Brain microvascular endothelial cell (primary cell): Measurements from ENCODE around the gene RAB34.

Source experiments
- DNase-seq: peaks from one replicate; pipeline ENCODE4 v3.0.0-alpha.2; 2020
- H3K27ac ChIP-seq: fragments of 250-450 bp; sonication (Bioruptor Pico); 2 replicates; pipeline ENCODE4 v1.5.1; 2020; ENCODE audit warnings: mild to moderate bottlenecking, moderate library complexity
- H3K27me3 ChIP-seq: fragments of 250-450 bp; sonication (Bioruptor Pico); replicated peaks from 2 replicates; pipeline ENCODE4 v1.5.1; 2020; ENCODE audit warnings: mild to moderate bottlenecking
- H3K36me3 ChIP-seq: fragments of 250-450 bp; sonication (Bioruptor Pico); replicated peaks from 2 replicates; pipeline ENCODE4 v1.5.1; 2020; ENCODE audit warnings: mild to moderate bottlenecking
- H3K4me3 ChIP-seq: 2 replicates; pipeline ENCODE4 v1.5.1; 2011; ENCODE audit warnings: low read depth, mild to moderate bottlenecking, control low read depth, low read length, moderate library complexity
- in situ Hi-C: cut with HindIII; loops from 2 replicates; pipeline ENCODE4 v1.10.0; 2017; ENCODE audit warnings: low sequenced_read_pairs, low pct_ligation_motif_present
- TF ChIP-seq, protein P1 (sequence below): IDR thresholded peaks from 2 replicates; pipeline ENCODE4 v1.5.1; 2011; ENCODE audit warnings: low read depth, mild to moderate bottlenecking, moderate library complexity, low read length, control low read depth, inconsistent platforms; ENCODE audit errors: missing control alignments

RAB34 gene

DNA sequence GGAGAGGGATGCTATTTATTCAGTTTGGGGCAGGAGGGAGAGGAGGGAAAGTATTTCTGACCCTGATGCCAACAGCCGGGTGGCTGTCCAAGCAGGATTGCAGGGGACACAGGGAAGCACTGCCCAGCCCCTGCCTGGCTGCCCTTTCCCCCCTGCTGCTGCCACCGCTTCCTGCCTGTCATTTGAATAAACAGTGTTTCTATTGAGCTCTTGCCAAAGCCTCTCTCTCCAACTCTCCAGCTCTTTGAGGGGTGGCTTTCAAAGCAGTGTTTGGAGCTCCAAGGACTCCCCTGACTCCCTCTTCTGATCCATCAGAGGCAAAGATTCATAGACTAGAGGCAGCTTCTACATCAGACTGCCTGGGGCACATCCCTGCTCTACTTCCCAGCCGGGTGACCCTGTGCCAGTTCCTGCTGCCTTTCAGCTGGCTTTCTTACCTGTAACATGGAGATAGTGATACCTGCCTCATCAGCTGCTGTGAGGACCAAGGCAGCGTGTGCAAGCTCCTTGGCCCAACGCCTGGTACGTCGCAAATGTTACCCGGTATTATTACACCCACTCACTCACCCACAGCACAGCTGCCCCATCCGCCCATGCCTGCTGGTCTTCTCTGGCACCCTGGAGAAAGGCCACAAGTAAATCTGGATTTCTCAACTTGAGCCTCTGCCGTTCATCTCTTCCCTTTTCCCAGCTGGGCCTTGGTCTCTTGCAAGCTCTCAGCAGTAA, 15.5 kb downstream of the RAB34 start:
- H3K27me3 ChIP-seq: no peaks in the 10 kb centered on the region
- TF ChIP-seq, protein P1, sequence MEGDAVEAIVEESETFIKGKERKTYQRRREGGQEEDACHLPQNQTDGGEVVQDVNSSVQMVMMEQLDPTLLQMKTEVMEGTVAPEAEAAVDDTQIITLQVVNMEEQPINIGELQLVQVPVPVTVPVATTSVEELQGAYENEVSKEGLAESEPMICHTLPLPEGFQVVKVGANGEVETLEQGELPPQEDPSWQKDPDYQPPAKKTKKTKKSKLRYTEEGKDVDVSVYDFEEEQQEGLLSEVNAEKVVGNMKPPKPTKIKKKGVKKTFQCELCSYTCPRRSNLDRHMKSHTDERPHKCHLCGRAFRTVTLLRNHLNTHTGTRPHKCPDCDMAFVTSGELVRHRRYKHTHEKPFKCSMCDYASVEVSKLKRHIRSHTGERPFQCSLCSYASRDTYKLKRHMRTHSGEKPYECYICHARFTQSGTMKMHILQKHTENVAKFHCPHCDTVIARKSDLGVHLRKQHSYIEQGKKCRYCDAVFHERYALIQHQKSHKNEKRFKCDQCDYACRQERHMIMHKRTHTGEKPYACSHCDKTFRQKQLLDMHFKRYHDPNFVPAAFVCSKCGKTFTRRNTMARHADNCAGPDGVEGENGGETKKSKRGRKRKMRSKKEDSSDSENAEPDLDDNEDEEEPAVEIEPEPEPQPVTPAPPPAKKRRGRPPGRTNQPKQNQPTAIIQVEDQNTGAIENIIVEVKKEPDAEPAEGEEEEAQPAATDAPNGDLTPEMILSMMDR: no peak
- in situ Hi-C loops: no loop called here
- peaks cover 62% of the 10 kb centered on the region for H3K36me3 ChIP-seq
- H3K27ac ChIP-seq: no peak overlapping the region
- H3K4me3 ChIP-seq: no peak overlapping the region
- no peak for DNase-seq

DNA sequence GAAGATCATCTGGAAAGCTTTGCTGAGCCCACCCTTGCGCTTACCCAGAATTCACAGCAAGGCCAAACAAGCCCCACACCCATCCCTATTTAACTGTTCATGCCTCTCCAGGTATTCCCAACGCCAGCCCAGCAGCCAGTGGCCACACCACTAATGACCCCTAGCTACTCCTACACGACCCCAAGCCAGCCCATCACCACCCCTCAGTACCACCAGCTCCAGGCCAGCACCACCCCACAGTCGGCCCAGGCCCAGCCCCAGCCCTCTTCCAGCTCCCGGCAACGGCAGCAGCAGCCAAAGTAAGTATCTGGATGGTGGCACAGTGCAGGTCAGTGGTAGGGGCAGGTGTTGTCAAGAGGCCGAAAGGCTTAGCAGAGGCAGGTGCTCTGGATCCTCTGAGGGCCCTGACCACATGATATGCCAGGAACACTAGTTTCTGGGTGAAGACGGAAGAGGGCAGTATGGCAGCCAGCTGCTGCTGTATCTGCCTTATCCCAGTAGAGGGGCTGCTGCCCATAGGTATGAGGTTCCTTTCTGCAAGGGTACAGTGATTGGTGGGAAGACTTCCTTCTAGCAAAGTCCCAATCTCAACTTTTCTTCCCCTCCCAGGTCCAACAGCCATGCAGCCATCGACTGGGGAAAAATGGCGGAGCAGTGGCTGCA, 16.7 kb downstream of the RAB34 start:
- in situ Hi-C loops: no loop called here
- Histone ChIP-seq H3K27ac (no peak overlapping the region), H3K4me3 (no peak overlapping the region), H3K27me3 (no peaks in the 10 kb centered on the region), H3K36me3 (peaks cover 70% of the 10 kb centered on the region)
- DNase-seq: no peak
- TF ChIP-seq, protein P1: no peak

DNA sequence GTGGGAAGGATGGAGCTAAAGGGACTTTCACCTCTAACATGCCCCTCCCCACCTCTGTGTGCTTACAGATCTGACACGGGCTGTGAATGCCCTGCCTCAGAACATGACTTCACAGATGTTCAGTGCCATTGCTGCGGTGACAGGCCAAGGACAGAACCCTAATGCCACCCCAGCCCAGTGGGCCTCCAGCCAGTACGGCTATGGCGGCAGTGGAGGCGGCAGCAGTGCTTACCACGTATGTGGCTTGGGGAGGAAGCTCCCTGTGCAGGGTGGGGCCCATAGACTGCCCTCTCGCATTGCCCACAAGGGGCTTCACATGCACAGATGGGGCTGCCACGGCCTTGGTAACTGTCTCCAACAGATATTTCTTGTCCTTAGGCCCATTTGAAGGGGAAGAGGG, 17.4 kb downstream of the RAB34 start:
- in situ Hi-C loops: no loop called here
- TF ChIP-seq, protein P1: no peak
- H3K36me3 ChIP-seq: peaks cover 77% of the 10 kb centered on the region
- no peaks in the 10 kb centered on the region for H3K27me3 ChIP-seq
- no peak for DNase-seq
- H3K27ac ChIP-seq: no peak overlapping the region
- H3K4me3 ChIP-seq: no peak overlapping the region

DNA sequence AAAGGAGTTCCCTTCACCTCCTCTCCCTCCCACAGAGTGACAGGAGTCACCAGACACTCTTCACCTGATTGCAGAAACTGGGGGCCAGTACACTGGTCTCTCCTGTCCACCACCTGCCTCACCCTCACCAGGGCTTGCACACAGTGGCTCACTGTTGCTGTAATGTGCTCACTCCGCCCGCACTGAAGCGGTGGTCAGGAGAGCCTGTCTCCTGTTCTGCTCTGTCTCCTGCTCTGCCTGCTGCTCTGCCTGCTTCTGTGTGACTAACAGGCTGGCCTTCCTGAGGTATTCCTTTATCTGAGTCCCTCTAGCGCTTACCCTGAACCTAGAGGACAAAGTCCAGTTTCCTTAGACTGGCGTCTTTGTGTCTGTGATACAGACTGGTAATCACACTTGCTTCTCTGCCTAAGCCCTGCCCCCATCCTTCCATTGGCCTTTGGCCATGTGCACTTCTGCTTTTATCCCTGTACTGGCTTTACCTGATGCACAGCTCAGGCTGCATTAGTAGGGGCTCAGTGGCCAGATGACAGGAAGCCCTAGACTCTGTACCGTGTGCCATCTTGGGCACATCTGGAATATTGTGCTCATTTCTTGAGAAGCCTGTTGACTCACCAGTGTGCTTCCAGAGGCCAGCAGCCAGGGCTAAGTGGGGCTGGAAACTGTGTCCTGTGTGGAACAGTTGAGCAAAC, 19.3 kb downstream of the RAB34 start:
- in situ Hi-C loops: no loop called here
- TF ChIP-seq, protein P1: no peak
- Histone ChIP-seq H3K27ac (no peak overlapping the region), H3K4me3 (no peak overlapping the region), H3K27me3 (no peaks in the 10 kb centered on the region), H3K36me3 (peaks cover 93% of the 10 kb centered on the region)
- no peak for DNase-seq

DNA sequence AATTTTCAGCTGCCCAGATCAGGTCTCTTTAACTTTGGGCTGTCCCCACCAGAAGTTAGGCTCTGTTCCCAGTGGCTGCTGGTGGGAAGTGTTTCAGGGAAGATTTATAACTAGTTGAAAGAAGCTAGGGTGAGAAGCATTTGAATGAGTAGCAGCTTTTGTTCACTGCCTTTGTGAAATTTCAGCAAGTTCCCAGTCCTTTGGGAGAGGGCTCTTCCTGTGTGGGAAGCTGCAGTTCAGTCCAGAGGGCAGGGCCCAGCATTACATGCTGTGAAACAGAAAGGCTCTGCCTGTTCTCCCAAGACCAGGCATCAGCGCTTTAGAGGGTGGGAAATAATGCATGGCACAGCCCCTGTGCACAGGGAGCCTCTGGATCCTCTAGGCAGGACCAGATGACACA, 23.8 kb downstream of the RAB34 start:
- TF ChIP-seq, protein P1: no peak
- Histone ChIP-seq H3K27me3 (no peaks in the 10 kb centered on the region), H3K4me3 (no peak overlapping the region), H3K36me3 (peaks cover 81% of the 10 kb centered on the region), H3K27ac (no peak overlapping the region)
- in situ Hi-C loops: no loop called here
- no peak for DNase-seq
